Measurements from ENCODE around the gene GRIN1. TPM values are rescaled to one million over a fixed set of nuclear protein-coding genes. Genes with fewer than 3 reads are reported as not detected.
A peak's percentile ranks its signal among the peaks of the same experiment; 100 is the strongest.

The GRIN1 gene
- total and polyA plus RNA-seq, 2 of the 13 experiments (the other 11 are each of a cell fraction or from before 2014, with no cell fraction given) = 0.13 TPM; not detected in 1

DNA sequence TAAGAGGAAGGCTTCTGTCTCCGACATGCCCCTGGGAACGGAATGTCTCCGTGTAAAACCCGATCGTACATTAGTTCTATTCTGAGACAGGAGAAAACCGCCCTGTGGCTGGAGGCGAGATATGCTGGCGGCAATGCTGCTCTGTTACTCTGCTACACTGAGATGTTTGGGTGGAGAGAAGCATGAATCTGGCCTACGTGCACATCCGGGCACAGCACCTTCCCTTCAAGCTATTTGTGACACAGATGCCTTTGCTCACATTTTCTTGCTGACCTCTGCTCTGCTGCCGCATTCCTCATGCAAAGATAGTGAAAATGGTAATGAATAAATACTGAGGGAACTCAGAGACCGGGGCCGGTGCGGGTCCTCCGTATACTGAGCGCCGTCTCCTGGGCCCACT, 22.2 kb upstream of the GRIN1 start (continued):
- TF ChIP-seq ZNF556 (CRISPR knock-in tag; IDR thresholded peaks at IDR 0.05; ENCODE audit: borderline replicate concordance) = peak; percentile 36; the same call in 1 of the 2 replicates
- TF ChIP-seq NR2F6 (IDR thresholded peaks at IDR 0.05) = peak; percentile 54
- TF ChIP-seq NR2F6 (CRISPR knock-in tag; IDR thresholded peaks at IDR 0.05) = peak; percentile 83
- TF ChIP-seq FOSL2 (CRISPR knock-in tag; IDR thresholded peaks at IDR 0.05) = no peak
- no peak for TF ChIP-seq NFKB2 (CRISPR knock-in tag; IDR thresholded peaks at IDR 0.05; ENCODE audit: borderline replicate concordance)
- peak; percentile 22; the same call in 1 of the 2 replicates for TF ChIP-seq SALL1 (CRISPR knock-in tag; IDR thresholded peaks at IDR 0.05)
- TF ChIP-seq, protein P1, sequence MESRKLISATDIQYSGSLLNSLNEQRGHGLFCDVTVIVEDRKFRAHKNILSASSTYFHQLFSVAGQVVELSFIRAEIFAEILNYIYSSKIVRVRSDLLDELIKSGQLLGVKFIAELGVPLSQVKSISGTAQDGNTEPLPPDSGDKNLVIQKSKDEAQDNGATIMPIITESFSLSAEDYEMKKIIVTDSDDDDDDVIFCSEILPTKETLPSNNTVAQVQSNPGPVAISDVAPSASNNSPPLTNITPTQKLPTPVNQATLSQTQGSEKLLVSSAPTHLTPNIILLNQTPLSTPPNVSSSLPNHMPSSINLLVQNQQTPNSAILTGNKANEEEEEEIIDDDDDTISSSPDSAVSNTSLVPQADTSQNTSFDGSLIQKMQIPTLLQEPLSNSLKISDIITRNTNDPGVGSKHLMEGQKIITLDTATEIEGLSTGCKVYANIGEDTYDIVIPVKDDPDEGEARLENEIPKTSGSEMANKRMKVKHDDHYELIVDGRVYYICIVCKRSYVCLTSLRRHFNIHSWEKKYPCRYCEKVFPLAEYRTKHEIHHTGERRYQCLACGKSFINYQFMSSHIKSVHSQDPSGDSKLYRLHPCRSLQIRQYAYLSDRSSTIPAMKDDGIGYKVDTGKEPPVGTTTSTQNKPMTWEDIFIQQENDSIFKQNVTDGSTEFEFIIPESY (CRISPR knock-in tag; IDR thresholded peaks at IDR 0.05) = no peak
- TF ChIP-seq, protein P2, sequence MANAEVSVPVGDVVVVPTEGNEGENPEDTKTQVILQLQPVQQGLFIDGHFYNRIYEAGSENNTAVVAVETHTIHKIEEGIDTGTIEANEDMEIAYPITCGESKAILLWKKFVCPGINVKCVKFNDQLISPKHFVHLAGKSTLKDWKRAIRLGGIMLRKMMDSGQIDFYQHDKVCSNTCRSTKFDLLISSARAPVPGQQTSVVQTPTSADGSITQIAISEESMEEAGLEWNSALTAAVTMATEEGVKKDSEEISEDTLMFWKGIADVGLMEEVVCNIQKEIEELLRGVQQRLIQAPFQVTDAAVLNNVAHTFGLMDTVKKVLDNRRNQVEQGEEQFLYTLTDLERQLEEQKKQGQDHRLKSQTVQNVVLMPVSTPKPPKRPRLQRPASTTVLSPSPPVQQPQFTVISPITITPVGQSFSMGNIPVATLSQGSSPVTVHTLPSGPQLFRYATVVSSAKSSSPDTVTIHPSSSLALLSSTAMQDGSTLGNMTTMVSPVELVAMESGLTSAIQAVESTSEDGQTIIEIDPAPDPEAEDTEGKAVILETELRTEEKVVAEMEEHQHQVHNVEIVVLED (CRISPR knock-in tag; IDR thresholded peaks at IDR 0.05; ENCODE audit: borderline replicate concordance) = no peak
- TF ChIP-seq PHF21A (CRISPR knock-in tag; IDR thresholded peaks at IDR 0.05) = peak; percentile 43; the same call in 1 of the 2 replicates
- no peak for TF ChIP-seq NFKBIZ (CRISPR knock-in tag; IDR thresholded peaks at IDR 0.05)
- peak; percentile 45; the same call in 1 of the 2 replicates for TF ChIP-seq MEF2D (CRISPR knock-in tag; IDR thresholded peaks at IDR 0.05)
- no peak for TF ChIP-seq ZNF605 (CRISPR knock-in tag; IDR thresholded peaks at IDR 0.05)
- no peak for TF ChIP-seq RBAK (CRISPR knock-in tag; IDR thresholded peaks at IDR 0.05)
- TF ChIP-seq, protein P3, sequence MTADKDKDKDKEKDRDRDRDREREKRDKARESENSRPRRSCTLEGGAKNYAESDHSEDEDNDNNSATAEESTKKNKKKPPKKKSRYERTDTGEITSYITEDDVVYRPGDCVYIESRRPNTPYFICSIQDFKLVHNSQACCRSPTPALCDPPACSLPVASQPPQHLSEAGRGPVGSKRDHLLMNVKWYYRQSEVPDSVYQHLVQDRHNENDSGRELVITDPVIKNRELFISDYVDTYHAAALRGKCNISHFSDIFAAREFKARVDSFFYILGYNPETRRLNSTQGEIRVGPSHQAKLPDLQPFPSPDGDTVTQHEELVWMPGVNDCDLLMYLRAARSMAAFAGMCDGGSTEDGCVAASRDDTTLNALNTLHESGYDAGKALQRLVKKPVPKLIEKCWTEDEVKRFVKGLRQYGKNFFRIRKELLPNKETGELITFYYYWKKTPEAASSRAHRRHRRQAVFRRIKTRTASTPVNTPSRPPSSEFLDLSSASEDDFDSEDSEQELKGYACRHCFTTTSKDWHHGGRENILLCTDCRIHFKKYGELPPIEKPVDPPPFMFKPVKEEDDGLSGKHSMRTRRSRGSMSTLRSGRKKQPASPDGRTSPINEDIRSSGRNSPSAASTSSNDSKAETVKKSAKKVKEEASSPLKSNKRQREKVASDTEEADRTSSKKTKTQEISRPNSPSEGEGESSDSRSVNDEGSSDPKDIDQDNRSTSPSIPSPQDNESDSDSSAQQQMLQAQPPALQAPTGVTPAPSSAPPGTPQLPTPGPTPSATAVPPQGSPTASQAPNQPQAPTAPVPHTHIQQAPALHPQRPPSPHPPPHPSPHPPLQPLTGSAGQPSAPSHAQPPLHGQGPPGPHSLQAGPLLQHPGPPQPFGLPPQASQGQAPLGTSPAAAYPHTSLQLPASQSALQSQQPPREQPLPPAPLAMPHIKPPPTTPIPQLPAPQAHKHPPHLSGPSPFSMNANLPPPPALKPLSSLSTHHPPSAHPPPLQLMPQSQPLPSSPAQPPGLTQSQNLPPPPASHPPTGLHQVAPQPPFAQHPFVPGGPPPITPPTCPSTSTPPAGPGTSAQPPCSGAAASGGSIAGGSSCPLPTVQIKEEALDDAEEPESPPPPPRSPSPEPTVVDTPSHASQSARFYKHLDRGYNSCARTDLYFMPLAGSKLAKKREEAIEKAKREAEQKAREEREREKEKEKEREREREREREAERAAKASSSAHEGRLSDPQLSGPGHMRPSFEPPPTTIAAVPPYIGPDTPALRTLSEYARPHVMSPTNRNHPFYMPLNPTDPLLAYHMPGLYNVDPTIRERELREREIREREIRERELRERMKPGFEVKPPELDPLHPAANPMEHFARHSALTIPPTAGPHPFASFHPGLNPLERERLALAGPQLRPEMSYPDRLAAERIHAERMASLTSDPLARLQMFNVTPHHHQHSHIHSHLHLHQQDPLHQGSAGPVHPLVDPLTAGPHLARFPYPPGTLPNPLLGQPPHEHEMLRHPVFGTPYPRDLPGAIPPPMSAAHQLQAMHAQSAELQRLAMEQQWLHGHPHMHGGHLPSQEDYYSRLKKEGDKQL (CRISPR knock-in tag; IDR thresholded peaks at IDR 0.05; ENCODE audit: low read depth) = no peak
- no peak for TF ChIP-seq ZNF33B (CRISPR knock-in tag; IDR thresholded peaks at IDR 0.05)
- TF ChIP-seq, protein P4, sequence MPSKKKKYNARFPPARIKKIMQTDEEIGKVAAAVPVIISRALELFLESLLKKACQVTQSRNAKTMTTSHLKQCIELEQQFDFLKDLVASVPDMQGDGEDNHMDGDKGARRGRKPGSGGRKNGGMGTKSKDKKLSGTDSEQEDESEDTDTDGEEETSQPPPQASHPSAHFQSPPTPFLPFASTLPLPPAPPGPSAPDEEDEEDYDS (CRISPR knock-in tag; IDR thresholded peaks at IDR 0.05) = peak; percentile 32; the same call in 1 of the 2 replicates
- TF ChIP-seq POGZ (CRISPR knock-in tag; IDR thresholded peaks at IDR 0.05) = no peak
- no peak for TF ChIP-seq MAFF (IDR thresholded peaks at IDR 0.05; ENCODE audit: low read depth, low read length)
- peak; percentile 78 for TF ChIP-seq ZFX (CRISPR knock-in tag; IDR thresholded peaks at IDR 0.05; ENCODE audit: low read depth)
- no peak for TF ChIP-seq ZNF652 (CRISPR knock-in tag; IDR thresholded peaks at IDR 0.05; ENCODE audit: borderline replicate concordance, low read depth)
- 0 out of 2 replicates have a peak, but pooled peaks have one; percentile 38 for TF ChIP-seq ZNF230 (CRISPR knock-in tag; IDR thresholded peaks at IDR 0.05)
- TF ChIP-seq ZMYM3 (CRISPR knock-in tag; IDR thresholded peaks at IDR 0.05) = no peak
- no peak for TF ChIP-seq ZNF672 (CRISPR knock-in tag; IDR thresholded peaks at IDR 0.05)
- no peak for TF ChIP-seq AGO2 (optimal IDR thresholded peaks at IDR 0.05; ENCODE audit: low read depth, low read length)

All from HepG2 (cell line).